GM18508 (cell line): ENCODE measurements around the gene MRPS15.

ENCODE experiments used
- ATAC-seq: cut with Tn5 transposase; IDR thresholded peaks from one replicate; pipeline ENCODE4 v1.9.1; 2021; ENCODE audit warnings: moderate number of reproducible peaks; ENCODE audit not compliant: insufficient read depth, unreplicated experiment

Gene MRPS15

GRCh38 chr1:36432616-36433015 is 31.6 kb downstream of the MRPS15 start:
- ATAC-seq: no peak

- no peak for ATAC-seq
These were observed 38.4 kb downstream of the MRPS15 start for GRCh38 chr1:36425791-36426190.

- no peak for ATAC-seq
These were observed 42.5 kb downstream of the MRPS15 start for GRCh38 chr1:36421649-36422048.

- ATAC-seq: no peak
These were observed 43.3 kb downstream of the MRPS15 start for GRCh38 chr1:36420836-36421317.

- no peak for ATAC-seq
These were observed 43.8 kb downstream of the MRPS15 start for GRCh38 chr1:36420409-36420808.

GRCh38 chr1:36419569-36419968 is 44.6 kb downstream of the MRPS15 start:
- ATAC-seq: no peak

- no peak for ATAC-seq
These were observed 45.0 kb downstream of the MRPS15 start for GRCh38 chr1:36419140-36419539.

GRCh38 chr1:36417931-36418330 is 46.3 kb downstream of the MRPS15 start:
- ATAC-seq: no peak

- no peak for ATAC-seq
These were observed 48.4 kb downstream of the MRPS15 start for GRCh38 chr1:36415661-36416326.

GRCh38 chr1:36414384-36414783 is 49.8 kb downstream of the MRPS15 start:
- no peak for ATAC-seq

GRCh38 chr1:36411674-36412648 is 52.2 kb downstream of the MRPS15 start:
- ATAC-seq: no peak

GRCh38 chr1:36408479-36408878 is 55.7 kb downstream of the MRPS15 start:
- ATAC-seq: no peak

GRCh38 chr1:36406440-36406839 is 57.7 kb downstream of the MRPS15 start:
- ATAC-seq: no peak
